Colonic mucosa (tissue), 4 donors: ENCODE measurements around the gene TSBP1. TPM values are rescaled to one million over a fixed set of nuclear protein-coding genes. Genes with fewer than 3 reads are reported as not detected.
"Not testable (repeated sequence)": the region's sequence is repeated elsewhere in the genome, so short reads cannot be mapped to it uniquely, and the experiment has no call there.

ENCODE experiments used
- DNase-seq: peaks from one replicate; pipeline ENCODE4 v3.0.0-alpha.2; 2020
- H3K27ac ChIP-seq: fragments of 200-600 bp; one replicate; pipeline ENCODE4 v1.8.0; 2021
- H3K27me3 ChIP-seq: fragments of 200-600 bp; one replicate; pipeline ENCODE4 v1.8.0; 2021
- H3K36me3 ChIP-seq: fragments of 200-600 bp; one replicate; pipeline ENCODE4 v1.8.0; 2021
- H3K4me1 ChIP-seq: fragments of 200-600 bp; one replicate; pipeline ENCODE4 v1.8.0; 2021; ENCODE audit warnings: mild to moderate bottlenecking
- H3K4me3 ChIP-seq: fragments of 200-600 bp; one replicate; pipeline ENCODE4 v1.8.0; 2021
- H3K9ac ChIP-seq, 2 donors: one replicate each; pipeline ENCODE4 v1.7.0; 2013; ENCODE audit warnings: control low read depth in 2 of 2, low read depth in 2 of 2, low read length in 2 of 2
- H3K9me3 ChIP-seq: fragments of 200-600 bp; one replicate; pipeline ENCODE4 v1.8.0; 2021
- intact Hi-C: fragments of 100-400 bp; cut with DNase I; formaldehyde crosslinking; loops from one replicate; pipeline ENCODE4 v1.14.1; 2022
- total RNA-seq, 2 donors: library from RNA; stranded (reverse); fragmentation: NEBNext Ultra II Directional in 1 of 2; extraction: Animal tissue kit (Norgen Biotek cat#: 25700) in 1 of 2; gene quantifications; one replicate each; pipeline ENCODE4 v1.2.1, GENCODE V29; 2021
- TF ChIP-seq, protein P1 (sequence below): fragments of 200-600 bp; IDR thresholded peaks from one replicate; pipeline ENCODE4 v1.8.0; 2022; ENCODE audit warnings: antibody characterized with exemption, mild to moderate bottlenecking
- donor health status: healthy.
- donor health status: DM: no; HTN: no; CAD: no.
- donor health status: DM: no; HTN: no; CAD: no.

TSBP1 gene
- total RNA-seq, 2 donors from 2014 or later: not detected

DNA sequence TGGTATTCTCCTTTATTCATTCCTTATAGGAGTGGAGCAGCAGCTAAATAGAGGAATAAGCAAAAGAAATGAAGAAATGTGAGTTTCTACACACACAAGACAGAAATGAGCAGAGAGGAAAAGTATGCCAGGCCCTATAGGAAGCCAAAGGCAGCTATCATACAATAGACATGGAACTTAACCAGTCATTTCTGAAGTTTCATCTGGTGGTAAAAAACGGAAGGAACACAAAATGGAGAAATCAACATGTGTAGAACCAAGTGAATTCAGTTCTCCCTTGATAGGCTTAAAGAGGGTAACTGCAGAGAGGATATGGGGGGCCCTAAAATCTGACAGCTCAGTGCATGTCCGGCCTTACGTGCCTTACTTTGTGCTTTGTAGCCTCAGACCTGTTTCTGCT, 44.6 kb downstream of the TSBP1 start:
- no peak for DNase-seq

DNA sequence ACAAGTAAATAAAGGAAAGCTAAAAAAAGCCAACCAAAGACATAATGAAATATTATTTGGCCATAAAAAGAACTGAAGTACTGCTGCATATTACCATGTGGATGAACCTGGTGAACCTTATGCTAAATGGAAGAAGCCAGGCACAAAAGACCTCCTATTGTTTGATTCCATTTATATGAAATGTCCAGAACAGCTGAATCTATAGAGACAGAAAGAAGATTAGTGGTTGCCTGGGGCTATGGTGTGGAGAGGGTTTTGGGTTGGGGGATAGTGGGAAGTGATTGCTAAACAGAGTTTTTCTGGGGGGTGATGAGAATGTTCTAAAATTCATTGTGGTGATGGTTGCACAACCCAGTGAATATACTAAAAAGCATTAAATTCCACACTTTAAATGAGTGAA, 53.2 kb downstream of the TSBP1 start:
- no peaks in the 10 kb centered on the region for H3K36me3 ChIP-seq
- H3K27ac ChIP-seq: no peak overlapping the region
- H3K9ac ChIP-seq: no peak overlapping the region
- TF ChIP-seq, protein P1, sequence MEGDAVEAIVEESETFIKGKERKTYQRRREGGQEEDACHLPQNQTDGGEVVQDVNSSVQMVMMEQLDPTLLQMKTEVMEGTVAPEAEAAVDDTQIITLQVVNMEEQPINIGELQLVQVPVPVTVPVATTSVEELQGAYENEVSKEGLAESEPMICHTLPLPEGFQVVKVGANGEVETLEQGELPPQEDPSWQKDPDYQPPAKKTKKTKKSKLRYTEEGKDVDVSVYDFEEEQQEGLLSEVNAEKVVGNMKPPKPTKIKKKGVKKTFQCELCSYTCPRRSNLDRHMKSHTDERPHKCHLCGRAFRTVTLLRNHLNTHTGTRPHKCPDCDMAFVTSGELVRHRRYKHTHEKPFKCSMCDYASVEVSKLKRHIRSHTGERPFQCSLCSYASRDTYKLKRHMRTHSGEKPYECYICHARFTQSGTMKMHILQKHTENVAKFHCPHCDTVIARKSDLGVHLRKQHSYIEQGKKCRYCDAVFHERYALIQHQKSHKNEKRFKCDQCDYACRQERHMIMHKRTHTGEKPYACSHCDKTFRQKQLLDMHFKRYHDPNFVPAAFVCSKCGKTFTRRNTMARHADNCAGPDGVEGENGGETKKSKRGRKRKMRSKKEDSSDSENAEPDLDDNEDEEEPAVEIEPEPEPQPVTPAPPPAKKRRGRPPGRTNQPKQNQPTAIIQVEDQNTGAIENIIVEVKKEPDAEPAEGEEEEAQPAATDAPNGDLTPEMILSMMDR: no peak
- no peak for DNase-seq
- no peaks in the 10 kb centered on the region for H3K9me3 ChIP-seq
- intact Hi-C loops: no loop called here
- H3K4me3 ChIP-seq: no peak overlapping the region
- no peaks in the 10 kb centered on the region for H3K27me3 ChIP-seq
- H3K4me1 ChIP-seq: no peaks in the 10 kb centered on the region

More for the DNA sequence above, 44.6 kb downstream of the TSBP1 start:
- TF ChIP-seq, protein P1: no peak
- no peaks in the 10 kb centered on the region for H3K36me3 ChIP-seq
- H3K9ac ChIP-seq: no peak overlapping the region
- no peaks in the 10 kb centered on the region for H3K9me3 ChIP-seq
- intact Hi-C loops: no loop called here
- no peaks in the 10 kb centered on the region for H3K27me3 ChIP-seq
- H3K4me3 ChIP-seq: no peak overlapping the region
- no peak overlapping the region for H3K27ac ChIP-seq
- no peaks in the 10 kb centered on the region for H3K4me1 ChIP-seq

DNA sequence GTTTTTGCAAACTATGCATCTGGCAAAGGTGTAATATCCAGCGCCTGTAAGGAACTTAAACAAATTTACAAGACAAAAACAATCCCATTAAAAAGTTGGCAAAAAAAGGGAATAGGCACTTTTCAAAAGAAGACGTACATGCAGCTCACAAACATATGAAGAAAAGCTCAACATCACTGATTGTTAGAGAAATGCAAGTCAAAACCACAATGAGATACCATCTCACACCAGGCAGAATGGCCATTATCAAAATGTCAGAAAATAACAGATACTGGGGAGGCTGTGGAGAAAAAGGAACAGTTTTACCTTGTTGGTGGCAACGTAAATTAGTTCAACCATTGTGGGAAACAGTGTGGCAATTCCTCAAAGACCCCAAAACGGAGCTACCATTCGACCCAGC, 54.2 kb downstream of the TSBP1 start:
- Histone ChIP-seq H3K4me1 (no peaks in the 10 kb centered on the region), H3K4me3 (no peak overlapping the region)
- DNase-seq: no peak

DNA sequence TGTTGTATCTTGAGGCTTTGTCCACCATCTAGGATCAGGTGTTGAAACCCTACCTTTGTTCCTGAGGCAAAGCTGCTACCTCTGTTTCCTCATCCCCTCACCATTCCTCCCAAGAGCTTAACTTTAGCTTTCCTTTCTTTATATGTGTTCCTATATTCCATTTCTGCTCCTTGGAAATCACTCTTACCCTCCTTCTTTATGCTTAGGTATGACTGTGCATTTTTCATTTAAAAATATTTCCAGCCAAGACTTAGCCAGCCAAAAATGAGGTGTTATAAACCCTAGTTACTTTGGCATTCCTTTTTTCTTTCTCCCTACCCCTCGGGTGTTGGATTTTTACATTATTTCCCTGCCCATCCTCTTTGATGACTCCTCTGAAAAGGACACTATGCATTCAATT, 57.7 kb downstream of the TSBP1 start:
- TF ChIP-seq, protein P1: no peak
- intact Hi-C loops: no loop called here
- H3K4me1 ChIP-seq: no peaks in the 10 kb centered on the region
- H3K36me3 ChIP-seq: no peaks in the 10 kb centered on the region
- H3K27ac ChIP-seq: no peak overlapping the region
- no peaks in the 10 kb centered on the region for H3K9me3 ChIP-seq
- no peak for DNase-seq
- H3K9ac ChIP-seq: no peak overlapping the region
- H3K4me3 ChIP-seq: no peak overlapping the region
- H3K27me3 ChIP-seq: no peaks in the 10 kb centered on the region

More for the DNA sequence above, 54.2 kb downstream of the TSBP1 start:
- H3K9me3 ChIP-seq: no peaks in the 10 kb centered on the region
- no peak overlapping the region for H3K9ac ChIP-seq
- TF ChIP-seq, protein P1: no peak
- H3K36me3 ChIP-seq: no peaks in the 10 kb centered on the region
- no peaks in the 10 kb centered on the region for H3K27me3 ChIP-seq
- intact Hi-C loops: no loop called here
- no peak overlapping the region for H3K27ac ChIP-seq

DNA sequence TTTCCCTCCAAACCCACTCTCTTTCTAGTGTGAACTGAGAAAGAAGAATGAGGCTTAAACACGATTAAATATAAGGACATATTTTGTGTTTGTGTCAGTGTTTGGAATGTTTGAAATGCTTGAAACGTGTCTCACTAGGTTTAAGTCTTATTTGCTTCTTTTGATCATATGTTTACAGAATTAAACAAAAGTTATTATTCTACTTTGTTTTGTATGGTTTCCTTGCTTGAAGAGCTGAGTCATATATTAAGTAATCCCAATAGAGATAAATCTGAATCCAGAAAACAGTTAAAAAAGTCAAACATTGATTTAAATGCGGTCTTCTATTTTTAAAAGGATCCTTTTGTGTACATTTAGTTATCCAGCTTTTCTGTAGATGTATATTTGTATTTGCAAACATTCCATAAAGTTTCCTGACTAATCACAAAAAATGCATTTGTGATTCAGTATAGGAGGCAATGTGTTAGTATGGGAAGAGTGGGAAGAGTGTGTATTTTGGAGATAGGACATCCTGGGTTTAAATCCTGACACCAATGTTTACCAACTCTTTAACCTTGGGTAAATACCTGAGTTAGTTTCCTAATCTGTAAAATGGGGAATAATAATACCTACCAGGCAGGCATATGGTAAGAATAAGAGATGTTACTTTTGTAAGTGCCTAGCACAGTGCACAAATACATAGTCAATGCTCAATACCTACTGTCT, 72.9 kb downstream of the TSBP1 start:
- H3K9ac ChIP-seq: no peak overlapping the region
- H3K4me3 ChIP-seq: no peak overlapping the region

DNA sequence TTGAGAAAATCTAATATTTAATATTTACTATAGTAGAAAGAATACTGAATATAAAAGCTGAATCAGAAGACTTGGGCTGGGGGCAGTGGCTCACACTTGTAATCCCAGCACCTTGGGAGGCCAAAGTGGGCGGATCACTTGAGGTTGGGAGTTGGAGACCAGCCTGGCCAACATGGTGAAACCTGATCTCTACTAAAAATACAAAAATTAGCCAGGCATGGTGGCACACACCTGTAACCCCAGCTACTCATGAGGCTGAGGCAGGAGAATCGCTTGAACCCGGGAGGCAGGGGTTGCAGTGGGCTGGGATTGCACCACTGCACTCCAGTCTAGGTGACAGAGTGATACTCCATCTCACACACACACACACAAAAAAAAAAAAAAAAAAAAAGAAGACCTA, 76.7 kb downstream of the TSBP1 start:
- H3K9me3 ChIP-seq, H3K4me1 ChIP-seq, H3K36me3 ChIP-seq, H3K27ac ChIP-seq, H3K27me3 ChIP-seq, H3K4me3 ChIP-seq, intact Hi-C loops, DNase-seq, H3K9ac ChIP-seq: not testable (repeated sequence)

More for the DNA sequence above, 72.9 kb downstream of the TSBP1 start:
- Histone ChIP-seq H3K27me3 (no peaks in the 10 kb centered on the region), H3K36me3 (no peaks in the 10 kb centered on the region), H3K27ac (no peak overlapping the region), H3K4me1 (no peaks in the 10 kb centered on the region), H3K9me3 (no peaks in the 10 kb centered on the region)
- TF ChIP-seq, protein P1: no peak
- intact Hi-C loops: no loop called here
- no peak for DNase-seq
